Neural crest cell (in vitro differentiated cells): ENCODE data around the gene CFL2. TPM values are rescaled to one million over a fixed set of nuclear protein-coding genes. Genes with fewer than 3 reads are reported as not detected.

Source experiments
- DNase-seq: peaks from one replicate; pipeline ENCODE4 v3.0.0; 2021; ENCODE audit warnings: low read depth, mixed read lengths, low spot score
- H3K27ac Mint-ChIP-seq: one replicate; pipeline ENCODE4 v1.8.0; 2021; ENCODE audit warnings: mild to moderate bottlenecking, mixed read lengths; ENCODE audit not compliant: unreplicated experiment
- H3K27me3 Mint-ChIP-seq: 2 replicates; pipeline ENCODE4 v1.8.0; 2021; ENCODE audit warnings: low read depth, mild to moderate bottlenecking, mixed read lengths
- H3K36me3 Mint-ChIP-seq: 2 replicates; pipeline ENCODE4 v1.8.0; 2021; ENCODE audit warnings: low read depth, mild to moderate bottlenecking, mixed read lengths
- H3K4me1 Mint-ChIP-seq: 2 replicates; pipeline ENCODE4 v1.8.0; 2021; ENCODE audit warnings: mixed read lengths
- H3K4me3 Mint-ChIP-seq: one replicate; pipeline ENCODE4 v1.8.0; 2021; ENCODE audit warnings: mild to moderate bottlenecking, mixed read lengths
- H3K9me3 Mint-ChIP-seq: 2 replicates; pipeline ENCODE4 v1.8.0; 2021; ENCODE audit warnings: mixed read lengths
- CTCF ChIP-seq: fragments of 200-600 bp; sonication (generic); conservative IDR thresholded peaks from 2 replicates; pipeline ENCODE4 v1.5.0; 2021; ENCODE audit warnings: antibody characterized with exemption, mild to moderate bottlenecking
- total RNA-seq: library from RNA; stranded (reverse); gene quantifications from 2 replicates; pipeline ENCODE4 v1.2.1, GENCODE V29; 2021

CFL2 gene
- total RNA-seq, 1 donor from 2014 or later, result 56.5 TPM

- Mint-ChIP-seq H3K36me3 (no peaks in the 10 kb centered on the region), H3K4me3 (no peak overlapping the region), H3K27me3 (no peaks in the 10 kb centered on the region), H3K9me3 (peaks cover 5% of the 10 kb centered on the region), H3K4me1 (no peaks in the 10 kb centered on the region), H3K27ac (no peak overlapping the region)
- DNase-seq, result no peak
- no peak for TF ChIP-seq CTCF
Measured at GRCh38 chr14:34660796-34661195, 53.6 kb downstream of the CFL2 start.

Other genes with a start within 250 kb of the CFL2 start
- 26.2 and 27.5 TPM in 2 replicates for gene EAPP, start 174.9 kb downstream of the CFL2 start, total RNA-seq
- 71.1 and 73.4 TPM in 2 replicates for gene SNX6, start 84.4 kb downstream of the CFL2 start, total RNA-seq
- 50.2 and 56.3 TPM in 2 replicates for gene BAZ1A, start 160.8 kb upstream of the CFL2 start, total RNA-seq